Ishikawa (cell line): ENCODE data around the gene ZDHHC7.

Source experiments
- CEBPB ChIP-seq: IDR thresholded peaks from 2 replicates; pipeline ENCODE4 v1.6.1; 2012
- CREB1 ChIP-seq: IDR thresholded peaks from 2 replicates; pipeline ENCODE4 v1.6.1; 2012; ENCODE audit warnings: low read depth
- EP300 ChIP-seq: IDR thresholded peaks from 2 replicates; pipeline ENCODE4 v1.6.1; 2012; ENCODE audit warnings: borderline replicate concordance
- RAD21 ChIP-seq: IDR thresholded peaks from 2 replicates; pipeline ENCODE4 v1.6.1; 2012; ENCODE audit warnings: low read depth
- TAF1 ChIP-seq: IDR thresholded peaks from 2 replicates; pipeline ENCODE4 v1.6.1; 2012; ENCODE audit warnings: low read depth, mild to moderate bottlenecking
- YY1 ChIP-seq: IDR thresholded peaks from 2 replicates; pipeline ENCODE4 v1.6.1; 2012; ENCODE audit warnings: low read depth
- TF ChIP-seq, protein P1 (sequence below): IDR thresholded peaks from 2 replicates; pipeline ENCODE4 v1.6.1; 2012

DNA sequence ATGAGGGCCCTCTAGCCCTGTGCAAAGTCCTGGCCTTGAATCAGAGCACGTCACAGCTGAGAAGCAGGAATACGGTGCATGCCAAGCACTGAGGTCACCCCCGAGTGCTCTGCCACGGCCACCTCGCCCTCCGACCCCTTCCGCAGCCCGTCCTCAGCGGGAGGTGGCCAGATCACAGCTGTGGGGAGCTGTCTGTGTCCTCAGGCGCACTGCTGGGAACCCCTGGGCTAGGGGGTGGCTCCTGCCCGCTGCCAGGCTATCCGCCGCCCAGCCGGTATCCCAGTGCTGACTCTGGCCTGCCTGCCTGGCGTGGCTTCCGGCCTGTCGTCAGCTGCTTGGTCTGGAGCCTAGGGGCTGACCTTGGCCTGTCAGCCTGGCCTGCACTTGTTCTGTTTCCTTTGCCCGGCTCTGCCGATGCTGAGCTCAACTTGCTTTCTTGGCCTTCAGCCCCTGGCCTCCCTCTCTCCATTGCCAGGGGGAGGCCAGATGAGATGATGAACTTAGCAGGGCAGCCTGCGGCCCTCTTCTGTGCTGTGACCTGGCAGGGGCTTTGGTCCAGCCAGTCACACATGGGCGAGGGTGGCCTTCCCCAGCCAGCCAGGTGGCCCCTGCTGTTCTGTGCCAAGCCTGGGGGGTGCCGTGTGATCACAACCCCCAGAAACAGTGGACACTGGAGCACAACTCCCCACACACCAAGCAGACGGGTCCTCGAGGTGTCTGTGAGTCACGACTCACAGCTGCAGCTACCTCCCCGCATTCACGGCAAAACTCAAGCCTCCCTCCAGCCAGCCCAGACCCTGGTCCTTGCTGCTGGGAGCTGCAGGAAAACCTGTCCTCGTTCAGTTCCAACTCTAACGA, 77.3 kb downstream of the ZDHHC7 start:
- TF ChIP-seq RAD21, result no peak
- TF ChIP-seq CEBPB, result no peak
- TF ChIP-seq YY1, result no peak
- no peak for TF ChIP-seq EP300
- no peak for TF ChIP-seq TAF1
- no peak for TF ChIP-seq CREB1
- TF ChIP-seq, protein P1, sequence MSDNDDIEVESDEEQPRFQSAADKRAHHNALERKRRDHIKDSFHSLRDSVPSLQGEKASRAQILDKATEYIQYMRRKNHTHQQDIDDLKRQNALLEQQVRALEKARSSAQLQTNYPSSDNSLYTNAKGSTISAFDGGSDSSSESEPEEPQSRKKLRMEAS, result no peak
